Panc1 (cell line): ENCODE measurements around the gene POU2F2. TPM values are rescaled to one million over a fixed set of nuclear protein-coding genes. Genes with fewer than 3 reads are reported as not detected.

Source experiments
- ATAC-seq: fragments of 200-7000 bp; cut with Tn5 transposase; 2 replicates; pipeline ENCODE4 v1.9.1; 2020; ENCODE audit warnings: mild to moderate bottlenecking, moderate library complexity
- BruUV-seq: library from RNA; stranded (reverse); fragments of 400-500 nt; replicated peaks from 2 replicates; lab custom pipeline; 2021; lab: Mats Ljungman, UMichigan
- CTCF ChIA-PET: fragments of 300-600 bp; sonication (Branson Sonifier 250); formaldehyde crosslinking; loops from one replicate; lab custom pipeline; 2022; ENCODE audit warnings: antibody characterized with exemption; lab: Charles Lee
- POLR2A ChIA-PET: fragments of 300-600 bp; sonication (Branson Sonifier 250); formaldehyde crosslinking; loops from one replicate; lab custom pipeline; 2022; ENCODE audit warnings: antibody characterized with exemption; lab: Charles Lee
- DNase-seq: peaks from one replicate; pipeline ENCODE4 v3.0.0-alpha.2; 2010; ENCODE audit warnings: low read depth, low spot score
- H3K27ac ChIP-seq: 2 replicates; pipeline ENCODE4 v1.5.1; 2011; ENCODE audit warnings: mild to moderate bottlenecking, low read length, inconsistent platforms
- H3K27me3 ChIP-seq: fragments of 200-500 bp; sonication (Bioruptor generic); 2 replicates; pipeline ENCODE4 v1.6.0; 2014; ENCODE audit warnings: low read length, inconsistent platforms; ENCODE audit not compliant: control insufficient read depth, insufficient read depth
- H3K36me3 ChIP-seq: fragments of 200-500 bp; sonication (Bioruptor generic); 2 replicates; pipeline ENCODE4 v1.5.1; 2014; ENCODE audit warnings: inconsistent platforms, mild to moderate bottlenecking, low read length, moderate library complexity; ENCODE audit not compliant: control insufficient read depth, insufficient read depth
- H3K4me1 ChIP-seq: 2 replicates; pipeline ENCODE4 v1.5.1; 2011; ENCODE audit warnings: inconsistent platforms, mild to moderate bottlenecking, low read length, moderate library complexity; ENCODE audit not compliant: control insufficient read depth, insufficient read depth
- H3K4me3 ChIP-seq, 2 experiments: 2 replicates each; pipeline ENCODE4 v1.5.1; 2011 to 2012; ENCODE audit warnings: low read depth in 2 of 2, low read length in 2 of 2, mild to moderate bottlenecking in 2 of 2, inconsistent platforms in 1 of 2, moderate library complexity in 1 of 2
- H3K9me3 ChIP-seq: fragments of 200-500 bp; sonication (Bioruptor generic); 2 replicates; pipeline ENCODE4 v1.5.1; 2014; ENCODE audit warnings: low read depth, mild to moderate bottlenecking, inconsistent platforms, low read length, moderate library complexity; ENCODE audit not compliant: control insufficient read depth, insufficient read depth
- CTCF ChIP-seq: fragments of 450-650 bp; IDR thresholded peaks from 2 replicates; pipeline ENCODE4 v1.5.1; 2017; ENCODE audit warnings: mild to moderate bottlenecking
- POLR2AphosphoS5 ChIP-seq: IDR thresholded peaks from 2 replicates; pipeline ENCODE4 v1.6.1; 2012; ENCODE audit warnings: mild to moderate bottlenecking, low read depth, low read length, moderate library complexity
- REST ChIP-seq, 2 experiments: IDR thresholded peaks; 2 replicates each; pipeline ENCODE4 v1.6.1; 2011 to 2012; ENCODE audit warnings: low read depth in 2 of 2, control low read depth in 1 of 2, low read length in 1 of 2, mild to moderate bottlenecking in 1 of 2, moderate library complexity in 1 of 2; ENCODE audit not compliant: insufficient read depth in 1 of 2
- SIN3A ChIP-seq: IDR thresholded peaks from 2 replicates; pipeline ENCODE4 v1.6.1; 2012; ENCODE audit warnings: low read depth, mild to moderate bottlenecking, low read length, moderate library complexity, borderline replicate concordance; ENCODE audit not compliant: insufficient read depth
- TCF7L2 ChIP-seq: IDR thresholded peaks from 2 replicates; pipeline ENCODE4 v1.6.1; 2011; ENCODE audit warnings: mild to moderate bottlenecking, low read depth, low read length, inconsistent platforms
- in situ Hi-C: cut with HindIII; loops from 2 replicates; pipeline ENCODE4 v1.10.0; 2016; ENCODE audit warnings: low sequenced_read_pairs, low pct_unique_long_range_greater_than_20kb
- intact Hi-C: fragments of 100-400 bp; cut with micrococcal nuclease; formaldehyde crosslinking; loops from one replicate; pipeline ENCODE4 v1.10.0; 2022; ENCODE audit not compliant: unreplicated experiment
- total RNA-seq: library from RNA; stranded (reverse); gene quantifications from one replicate; pipeline ENCODE4 v1.2.1, GENCODE V29; 2021; ENCODE audit not compliant: unreplicated experiment

POU2F2 gene
- total RNA-seq, 1 experiment from 2014 or later, result 0.10 TPM

- no peaks in the 10 kb centered on the region for H3K9me3 ChIP-seq
- no peak for TF ChIP-seq POLR2AphosphoS5
- no peak for TF ChIP-seq CTCF
- TF ChIP-seq SIN3A, result no peak
- TF ChIP-seq REST (IDR thresholded peaks at IDR 0.05; ENCODE audit: insufficient read depth in 1 of 2, low read depth in 2 of 2, low read length in 1 of 2), result no peak
- no peak for TF ChIP-seq TCF7L2
- in situ Hi-C loops (no loop called here), intact Hi-C loops (no loop called here)
- H3K36me3 ChIP-seq, result no peaks in the 10 kb centered on the region
- H3K4me1 ChIP-seq, result no peaks in the 10 kb centered on the region
- CTCF ChIA-PET, result no interaction called here
- no peak overlapping the region for H3K4me3 ChIP-seq
- no peaks in the 10 kb centered on the region for H3K27me3 ChIP-seq
- BruUV-seq, result no TSS peak
- ATAC-seq, result no peak
- DNase-seq, result no peak
- no peak overlapping the region for H3K27ac ChIP-seq
- POLR2A ChIA-PET, result no interaction called here
Measured at GRCh38 chr19:42065511-42065910, 66.7 kb downstream of the POU2F2 start.

- POLR2A ChIA-PET, result no interaction called here
- DNase-seq (no peak), ATAC-seq (no peak)
- H3K4me3 ChIP-seq, result no peak overlapping the region
- BruUV-seq, result no TSS peak
- H3K27me3 ChIP-seq, result no peaks in the 10 kb centered on the region
- H3K9me3 ChIP-seq, result no peaks in the 10 kb centered on the region
- intact Hi-C loops, result no loop called here
- in situ Hi-C loops, result no loop called here
- H3K4me1 ChIP-seq, result no peaks in the 10 kb centered on the region
- H3K36me3 ChIP-seq, result no peaks in the 10 kb centered on the region
- no peak overlapping the region for H3K27ac ChIP-seq
- CTCF ChIA-PET, result no interaction called here
- TF ChIP-seq CTCF (no peak), POLR2AphosphoS5 (no peak), REST (IDR thresholded peaks at IDR 0.05; ENCODE audit: insufficient read depth in 1 of 2, low read depth in 2 of 2, low read length in 1 of 2) (no peak), TCF7L2 (no peak), SIN3A (no peak)
Measured at GRCh38 chr19:42065051-42065450, 67.2 kb downstream of the POU2F2 start.
